HPDE6-E6E7 (cell line): ENCODE data around the gene FAT2.

Source experiments
- DNase-seq: peaks from one replicate; pipeline ENCODE4 v3.0.0; 2011; ENCODE audit warnings: missing footprints; ENCODE audit errors: extremely low spot score

The FAT2 gene

GRCh38 chr5:151555760-151556576 is 35.2 kb downstream of the FAT2 start:
- no peak for DNase-seq

GRCh38 chr5:151553695-151554094 is 37.4 kb downstream of the FAT2 start:
- DNase-seq, result no peak

- DNase-seq, result no peak
Measured at GRCh38 chr5:151553130-151553670, 37.9 kb downstream of the FAT2 start.

GRCh38 chr5:151551985-151552384 is 39.1 kb downstream of the FAT2 start:
- no peak for DNase-seq

GRCh38 chr5:151550146-151550545 is 41.0 kb downstream of the FAT2 start:
- no peak for DNase-seq

DNA sequence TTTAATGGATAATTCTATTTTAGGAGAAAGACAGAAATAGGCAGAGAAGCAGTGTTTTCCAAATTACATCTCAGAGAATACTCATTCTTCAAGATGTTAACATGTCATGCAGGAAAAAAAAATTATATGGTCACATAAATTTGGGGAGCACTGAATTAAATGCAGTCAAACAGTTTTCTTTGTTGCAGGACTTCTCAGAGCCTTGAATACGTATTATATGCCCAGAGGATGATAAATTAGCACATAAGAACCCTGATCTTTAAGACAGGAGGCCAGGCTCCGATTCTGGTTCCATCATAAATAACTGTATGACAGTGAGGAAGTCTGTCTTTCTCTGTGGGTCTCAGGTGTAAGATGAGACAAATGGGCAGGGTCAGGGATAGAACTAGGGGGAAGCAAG is 41.4 kb downstream of the FAT2 start:
- DNase-seq, result no peak

DNA sequence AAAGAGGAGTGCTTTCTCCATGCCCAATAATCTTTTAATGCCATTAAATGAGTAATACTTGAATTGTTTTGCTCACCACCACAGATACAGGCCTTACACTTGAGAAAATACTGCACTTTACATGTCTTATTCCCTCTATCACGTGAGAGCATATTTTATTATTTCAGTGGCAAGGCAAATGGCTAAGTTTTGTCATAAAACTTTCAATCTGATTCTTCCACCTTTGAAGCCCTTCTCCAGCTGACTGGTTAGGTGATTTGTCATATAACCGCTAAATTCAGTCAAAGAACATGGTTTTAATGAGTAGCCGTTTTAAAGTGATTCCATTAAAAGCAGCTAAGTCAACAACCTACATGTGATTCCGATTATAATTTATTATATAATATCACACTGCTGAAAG is 43.8 kb downstream of the FAT2 start:
- DNase-seq, result no peak

GRCh38 chr5:151541571-151541970 is 49.6 kb downstream of the FAT2 start:
- DNase-seq, result no peak
